GM12873 (cell line): ENCODE results near the gene CRACR2A.

ENCODE experiments used
- TF ChIP-seq, protein P1 (sequence below): IDR thresholded peaks from 2 replicates; pipeline ENCODE4 v1.5.1; 2012; ENCODE audit warnings: low read depth, mild to moderate bottlenecking, moderate library complexity, low read length, control low read depth; ENCODE audit not compliant: insufficient read depth; ENCODE audit errors: missing control alignments

CRACR2A gene

DNA sequence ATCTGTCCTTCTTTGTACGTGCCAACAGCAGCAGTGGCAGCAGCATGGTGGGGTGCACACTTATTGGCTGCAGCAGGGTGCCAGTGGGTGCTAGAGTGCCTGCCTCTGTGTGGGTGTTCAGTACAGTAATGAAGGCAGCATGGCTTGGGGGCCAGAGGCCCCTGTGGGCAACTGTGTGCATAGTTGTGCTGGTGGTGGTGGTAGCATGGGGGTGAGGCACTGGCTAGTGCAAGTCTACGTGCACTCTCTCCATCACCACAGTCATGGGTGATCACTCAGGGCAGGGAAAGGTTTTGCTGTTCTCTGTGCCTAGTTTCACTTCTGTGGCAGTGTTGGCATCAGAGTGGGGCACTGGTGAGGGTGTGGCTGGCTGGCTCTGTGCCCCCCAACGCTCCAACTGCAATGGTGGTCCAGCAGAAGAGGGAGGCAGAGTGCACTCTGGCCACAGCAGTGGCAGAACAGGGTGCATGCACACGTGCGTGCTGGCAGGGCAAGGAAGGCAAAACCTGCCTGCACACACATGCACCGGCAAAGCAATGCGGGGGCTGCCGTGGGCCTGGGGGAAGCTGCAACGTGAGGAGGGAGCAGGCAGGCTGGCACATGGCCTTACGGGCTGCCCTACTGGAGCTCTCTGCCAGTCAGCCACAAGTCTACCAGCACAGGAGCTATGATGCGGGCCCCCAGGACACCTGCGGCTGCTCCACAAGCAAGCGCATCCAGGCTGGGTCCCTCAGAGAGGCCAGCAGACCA is 60.1 kb downstream of the CRACR2A start:
- TF ChIP-seq, protein P1, sequence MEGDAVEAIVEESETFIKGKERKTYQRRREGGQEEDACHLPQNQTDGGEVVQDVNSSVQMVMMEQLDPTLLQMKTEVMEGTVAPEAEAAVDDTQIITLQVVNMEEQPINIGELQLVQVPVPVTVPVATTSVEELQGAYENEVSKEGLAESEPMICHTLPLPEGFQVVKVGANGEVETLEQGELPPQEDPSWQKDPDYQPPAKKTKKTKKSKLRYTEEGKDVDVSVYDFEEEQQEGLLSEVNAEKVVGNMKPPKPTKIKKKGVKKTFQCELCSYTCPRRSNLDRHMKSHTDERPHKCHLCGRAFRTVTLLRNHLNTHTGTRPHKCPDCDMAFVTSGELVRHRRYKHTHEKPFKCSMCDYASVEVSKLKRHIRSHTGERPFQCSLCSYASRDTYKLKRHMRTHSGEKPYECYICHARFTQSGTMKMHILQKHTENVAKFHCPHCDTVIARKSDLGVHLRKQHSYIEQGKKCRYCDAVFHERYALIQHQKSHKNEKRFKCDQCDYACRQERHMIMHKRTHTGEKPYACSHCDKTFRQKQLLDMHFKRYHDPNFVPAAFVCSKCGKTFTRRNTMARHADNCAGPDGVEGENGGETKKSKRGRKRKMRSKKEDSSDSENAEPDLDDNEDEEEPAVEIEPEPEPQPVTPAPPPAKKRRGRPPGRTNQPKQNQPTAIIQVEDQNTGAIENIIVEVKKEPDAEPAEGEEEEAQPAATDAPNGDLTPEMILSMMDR: no peak

DNA sequence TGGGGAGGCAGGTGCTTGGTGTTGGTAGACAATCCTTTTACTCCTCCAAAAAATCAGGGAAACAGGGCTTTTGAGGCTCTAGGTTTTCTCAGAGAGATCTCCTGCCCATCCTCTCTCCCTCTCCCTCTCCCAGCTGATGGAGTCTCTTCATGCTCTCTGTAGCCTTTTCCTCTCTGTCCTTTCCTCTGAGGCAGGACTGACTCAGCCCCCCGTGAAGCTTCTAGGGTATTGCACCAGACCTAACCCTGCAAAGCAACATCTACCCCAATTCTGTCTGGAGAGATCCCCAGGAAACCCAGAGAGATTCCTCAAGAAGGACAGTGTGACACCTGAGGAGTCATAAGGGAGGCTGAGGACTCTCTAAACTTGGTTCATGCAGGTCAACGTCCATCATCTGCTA is 66.4 kb downstream of the CRACR2A start:
- TF ChIP-seq, protein P1: no peak

DNA sequence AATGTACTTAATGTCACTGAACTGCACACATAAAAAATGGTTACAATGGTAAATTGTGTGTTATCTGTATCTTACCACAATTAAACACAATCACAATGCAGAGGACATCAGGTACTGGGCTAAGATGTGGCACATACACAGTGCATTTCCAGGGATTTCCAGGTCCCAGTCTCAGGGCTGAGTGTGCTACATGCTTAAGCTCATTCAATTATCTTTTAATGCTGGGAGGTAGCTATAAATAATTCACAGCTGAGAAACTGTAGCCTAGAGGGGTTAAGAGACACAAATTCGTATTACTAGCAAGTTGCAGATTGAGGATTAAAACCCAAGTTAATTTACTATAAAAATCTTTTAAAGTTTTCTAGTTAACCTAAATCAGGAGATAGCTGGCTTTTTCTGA is 67.1 kb downstream of the CRACR2A start:
- TF ChIP-seq, protein P1: no peak

DNA sequence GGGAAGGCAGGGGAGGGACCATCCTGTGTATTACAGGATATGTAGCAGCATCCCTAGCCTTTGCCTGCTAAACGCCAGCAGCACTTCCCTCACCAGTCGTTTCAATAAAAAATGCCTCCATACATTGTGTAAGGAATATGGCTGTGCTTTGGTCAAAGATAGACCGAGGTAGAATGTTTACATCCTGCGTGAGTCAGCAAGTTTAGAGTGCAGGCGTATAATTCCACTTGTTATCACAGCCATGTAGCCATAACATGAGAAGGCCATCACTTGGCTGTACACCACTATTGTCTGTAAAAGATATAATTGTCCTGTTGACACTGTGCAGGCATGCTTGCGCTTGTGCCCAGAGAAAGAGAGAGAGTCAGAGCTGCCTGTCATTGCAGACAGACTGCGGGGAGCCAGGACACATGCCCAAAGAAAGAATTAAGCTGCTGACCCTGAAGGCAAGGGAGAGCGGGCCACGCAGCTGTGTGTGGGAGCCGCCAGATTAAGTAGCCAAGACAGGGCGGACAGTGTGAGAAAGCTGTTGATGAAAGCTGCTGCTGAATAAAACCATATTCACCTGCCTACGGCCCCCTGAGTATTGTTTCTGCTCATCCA is 68.4 kb downstream of the CRACR2A start:
- TF ChIP-seq, protein P1: no peak

DNA sequence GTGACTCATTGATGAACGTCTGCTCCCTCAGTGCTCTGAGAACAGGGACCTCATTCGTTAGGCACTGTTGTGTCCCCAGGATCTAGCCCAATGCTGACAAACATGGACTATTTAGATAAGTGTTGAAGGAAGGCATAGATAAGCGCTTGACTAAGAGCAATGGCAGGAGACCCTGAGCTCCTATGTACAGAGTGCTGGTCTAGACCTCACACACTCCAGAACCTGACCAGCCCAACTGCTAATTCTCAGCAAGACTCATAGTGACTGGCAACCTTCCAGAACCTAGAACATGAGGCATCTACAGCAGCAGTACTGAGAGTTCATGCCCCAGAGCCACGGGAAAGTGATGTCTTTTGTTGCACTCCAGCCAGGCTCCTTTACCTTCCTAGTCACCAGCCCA is 69.2 kb downstream of the CRACR2A start:
- TF ChIP-seq, protein P1: no peak

DNA sequence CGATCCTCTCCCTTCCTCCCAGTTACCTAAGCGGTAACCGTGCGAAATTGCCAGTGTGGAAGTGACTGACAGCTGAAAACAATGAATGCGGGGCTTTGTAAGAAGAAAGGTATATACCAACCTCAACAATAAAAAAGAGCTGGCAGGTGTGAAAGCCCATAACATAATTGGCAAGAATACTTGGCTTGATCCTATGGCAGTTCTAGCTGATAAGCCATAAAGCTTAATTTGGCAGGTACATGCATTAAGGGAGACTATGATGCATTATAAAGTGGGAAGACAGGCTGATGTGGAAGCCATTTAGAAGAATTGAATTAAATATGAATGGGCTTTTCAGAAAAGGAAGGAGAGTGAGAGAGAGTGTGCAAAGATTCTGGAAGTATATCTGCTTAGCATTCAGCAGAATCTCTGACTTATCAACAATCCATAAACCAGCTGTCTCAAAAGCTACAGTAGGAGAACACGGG is 71.3 kb downstream of the CRACR2A start:
- TF ChIP-seq, protein P1: no peak

DNA sequence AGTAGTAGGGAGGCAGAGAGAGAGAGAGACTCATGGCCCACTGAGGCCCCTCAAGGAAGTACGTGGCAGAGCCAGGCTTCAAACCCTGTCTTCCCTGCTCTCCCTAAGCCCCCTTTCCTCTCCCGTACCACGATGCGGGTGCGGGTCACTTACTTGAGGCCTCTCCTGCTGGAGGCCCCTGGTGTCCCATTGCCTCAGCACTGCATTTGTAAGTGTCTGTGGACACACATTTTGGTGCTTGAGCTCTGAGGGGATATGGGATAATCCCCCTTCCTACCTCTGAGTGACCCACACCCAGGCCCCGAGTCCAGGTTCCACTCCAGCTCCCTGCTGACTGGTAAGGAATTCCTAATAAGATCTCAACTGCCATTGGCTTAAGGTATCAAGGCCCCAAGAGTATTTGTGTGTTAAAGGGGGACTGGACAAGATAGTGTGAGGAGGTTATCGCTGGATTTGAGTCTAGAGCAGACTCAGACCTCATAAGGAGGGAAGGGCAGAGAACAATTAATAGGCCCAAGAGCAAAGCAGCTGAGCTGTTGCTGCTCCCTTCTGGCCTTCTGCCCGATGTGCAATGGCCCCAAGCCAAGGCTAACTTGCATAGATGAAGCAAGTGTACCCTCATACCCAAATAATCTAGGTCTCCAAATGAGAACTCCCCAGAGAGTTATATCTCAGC is 71.9 kb downstream of the CRACR2A start:
- TF ChIP-seq, protein P1: no peak
